ENCODE results near the gene SPACA6. TPM values are rescaled to one million over a fixed set of nuclear protein-coding genes. Genes with fewer than 3 reads are reported as not detected.
"Not testable (repeated sequence)": the region's sequence is repeated elsewhere in the genome, so short reads cannot be mapped to it uniquely, and the experiment has no call there.

The SPACA6 gene
- total and polyA plus RNA-seq, 10 of the 15 experiments (the other 5 are each of a cell fraction or from before 2014, with no cell fraction given), result 0.31 to 6.5 (median 1.7) TPM

DNA sequence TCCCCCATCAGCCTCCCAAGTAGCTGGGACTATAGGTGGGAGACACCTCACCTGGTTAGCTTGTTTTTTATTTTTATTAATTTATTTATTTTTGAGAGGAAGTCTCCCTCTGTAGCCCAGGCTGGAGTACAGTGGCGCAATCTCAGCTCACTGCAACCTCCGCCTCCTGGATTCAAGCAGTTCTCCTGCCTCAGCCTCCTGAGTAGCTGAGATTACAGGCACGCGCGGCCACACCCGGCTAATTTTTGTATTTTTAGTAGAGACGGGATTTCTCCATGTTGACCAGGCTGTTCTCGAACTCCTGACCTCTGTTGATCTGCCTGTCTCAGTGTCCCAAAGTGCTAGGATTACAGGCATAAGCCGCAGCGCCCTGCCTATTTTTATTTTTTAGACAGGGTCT, 45.4 kb downstream of the SPACA6 start:
- in situ Hi-C loops (cut with MboI); FAIRE-seq; H3K79me2 ChIP-seq (ENCODE audit: control insufficient read depth, insufficient read depth, low read length); SMC1A ChIA-PET (ENCODE audit: uncharacterized antibody, unreplicated experiment); H3K27me3 ChIP-seq (replicated peaks in 1 of 2; ENCODE audit: control insufficient read depth in 2 of 2, insufficient read depth in 2 of 2, low read length in 1 of 2); intact Hi-C loops (cut with micrococcal nuclease; ENCODE audit: unreplicated experiment); H3K9ac ChIP-seq (ENCODE audit: control insufficient read depth, insufficient read depth, low read length); RAD21 ChIA-PET (ENCODE audit: unreplicated experiment); H2AFZ ChIP-seq (ENCODE audit: control insufficient read depth, low read depth, low read length); H3K9me3 ChIP-seq (replicated peaks; ENCODE audit: control insufficient read depth, insufficient read depth, low read length); POLR2A ChIA-PET; BruUV-seq (replicated peaks); CTCF ChIA-PET; ATAC-seq; H4K20me1 ChIP-seq (ENCODE audit: control insufficient read depth, insufficient read depth); H3K4me1 ChIP-seq (ENCODE audit: control insufficient read depth, insufficient read depth, low read length); DNase-seq (ENCODE audit: low read depth, low spot score); H3K27ac ChIP-seq (ENCODE audit: control insufficient read depth, insufficient read depth); H3K36me3 ChIP-seq (ENCODE audit: control insufficient read depth in 2 of 2, insufficient read depth in 2 of 2, low read length in 1 of 2); H3K4me2 ChIP-seq (ENCODE audit: control insufficient read depth, insufficient read depth); H3K4me3 ChIP-seq: not testable (repeated sequence)
- WGBS (ENCODE audit: insufficient coverage, insufficient replicate concordance, low lambda C conversion rate, missing lambda C conversion rate), result 69% methylated on average over 10 of the region's 10 CpGs

DNA sequence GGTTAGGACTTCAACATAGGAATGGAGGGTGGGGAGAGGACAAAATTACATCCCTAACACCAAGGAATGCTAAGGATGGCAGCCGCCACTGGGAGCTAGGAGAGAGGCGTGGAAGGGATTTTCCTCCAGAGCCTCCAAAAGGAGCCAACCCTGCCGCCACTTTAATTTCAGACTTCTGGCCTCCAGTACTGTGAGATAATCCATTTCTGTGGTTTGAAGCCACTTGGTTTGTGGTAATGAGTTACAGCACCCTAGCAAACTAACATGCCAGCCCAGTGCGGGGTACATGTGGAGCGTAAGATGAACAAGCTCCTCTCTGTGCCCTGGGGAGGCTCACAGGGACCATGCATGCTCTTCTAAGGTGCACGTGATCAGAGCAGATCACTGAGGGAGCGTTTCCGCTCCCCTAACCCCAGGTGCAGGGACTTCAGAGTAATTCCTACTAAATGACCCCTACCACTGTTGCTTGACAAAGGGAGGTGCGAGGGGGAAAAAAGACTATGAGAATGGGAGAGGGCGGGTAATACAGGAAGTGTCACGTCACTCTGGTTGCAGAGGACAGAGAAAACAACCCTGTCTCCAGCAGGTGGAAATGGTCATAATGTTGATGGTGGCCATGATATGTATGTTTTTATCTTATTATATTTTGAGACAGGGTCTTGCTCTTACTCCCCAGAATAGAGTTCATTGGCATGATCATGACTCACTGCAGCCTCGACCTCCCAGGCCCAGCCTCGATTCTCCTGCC, 46.5 kb downstream of the SPACA6 start:
- RAD21 ChIA-PET (ENCODE audit: unreplicated experiment), result no interaction called here
- FAIRE-seq (no peak), DNase-seq (ENCODE audit: low read depth, low spot score) (no peak), ATAC-seq (no peak)
- WGBS (ENCODE audit: insufficient coverage, insufficient replicate concordance, low lambda C conversion rate, missing lambda C conversion rate), result 25% methylated on average over 13 of the region's 13 CpGs
- CTCF ChIA-PET, result no interaction called here
- Histone ChIP-seq H3K27ac (ENCODE audit: control insufficient read depth, insufficient read depth) (no peak overlapping the region), H3K4me3 (no peak overlapping the region), H4K20me1 (ENCODE audit: control insufficient read depth, insufficient read depth) (no peaks in the 10 kb centered on the region), H3K27me3 (replicated peaks in 1 of 2; ENCODE audit: control insufficient read depth in 2 of 2, insufficient read depth in 2 of 2, low read length in 1 of 2) (no peaks in the 10 kb centered on the region), H3K9me3 (replicated peaks; ENCODE audit: control insufficient read depth, insufficient read depth, low read length) (no peaks in the 10 kb centered on the region; the same call in 2 of the 3 replicates), H2AFZ (ENCODE audit: control insufficient read depth, low read depth, low read length) (no peak overlapping the region), H3K36me3 (ENCODE audit: control insufficient read depth in 2 of 2, insufficient read depth in 2 of 2, low read length in 1 of 2) (no peaks in the 10 kb centered on the region), H3K79me2 (ENCODE audit: control insufficient read depth, insufficient read depth, low read length) (no peaks in the 10 kb centered on the region), H3K4me1 (ENCODE audit: control insufficient read depth, insufficient read depth, low read length) (no peaks in the 10 kb centered on the region), H3K4me2 (ENCODE audit: control insufficient read depth, insufficient read depth) (no peak overlapping the region), H3K9ac (ENCODE audit: control insufficient read depth, insufficient read depth, low read length) (no peak overlapping the region)
- BruUV-seq (replicated peaks), result no TSS peak
- in situ Hi-C loops (cut with MboI), result no loop called here
- intact Hi-C loops (cut with micrococcal nuclease; ENCODE audit: unreplicated experiment), result no loop called here
- POLR2A ChIA-PET, result no interaction called here
- SMC1A ChIA-PET (ENCODE audit: uncharacterized antibody, unreplicated experiment), result no interaction called here
- TF ChIP-seq ZNF622 (IDR thresholded peaks at IDR 0.05), result no peak
- no peak for TF ChIP-seq PKNOX1 (IDR thresholded peaks at IDR 0.05)
- TF ChIP-seq CBX3 (IDR thresholded peaks at IDR 0.05; ENCODE audit: borderline replicate concordance, low read depth), result no peak
- TF ChIP-seq POLR2A (IDR thresholded peaks at IDR 0.05; ENCODE audit: low read depth, low read length), result no peak
- no peak for TF ChIP-seq RB1 (IDR thresholded peaks at IDR 0.05; ENCODE audit: borderline replicate concordance)
- no peak for TF ChIP-seq NFIC (IDR thresholded peaks at IDR 0.05; ENCODE audit: low read depth, low read length)
- no peak for TF ChIP-seq MYC (IDR thresholded peaks at IDR 0.05; ENCODE audit: insufficient read depth, insufficient read length, insufficient replicate concordance, low read length, severe bottlenecking)
- TF ChIP-seq FOXK2 (IDR thresholded peaks at IDR 0.05), result no peak
- TF ChIP-seq FOXM1 (IDR thresholded peaks at IDR 0.05; ENCODE audit: low read depth, low read length), result no peak
- TF ChIP-seq, protein P1, sequence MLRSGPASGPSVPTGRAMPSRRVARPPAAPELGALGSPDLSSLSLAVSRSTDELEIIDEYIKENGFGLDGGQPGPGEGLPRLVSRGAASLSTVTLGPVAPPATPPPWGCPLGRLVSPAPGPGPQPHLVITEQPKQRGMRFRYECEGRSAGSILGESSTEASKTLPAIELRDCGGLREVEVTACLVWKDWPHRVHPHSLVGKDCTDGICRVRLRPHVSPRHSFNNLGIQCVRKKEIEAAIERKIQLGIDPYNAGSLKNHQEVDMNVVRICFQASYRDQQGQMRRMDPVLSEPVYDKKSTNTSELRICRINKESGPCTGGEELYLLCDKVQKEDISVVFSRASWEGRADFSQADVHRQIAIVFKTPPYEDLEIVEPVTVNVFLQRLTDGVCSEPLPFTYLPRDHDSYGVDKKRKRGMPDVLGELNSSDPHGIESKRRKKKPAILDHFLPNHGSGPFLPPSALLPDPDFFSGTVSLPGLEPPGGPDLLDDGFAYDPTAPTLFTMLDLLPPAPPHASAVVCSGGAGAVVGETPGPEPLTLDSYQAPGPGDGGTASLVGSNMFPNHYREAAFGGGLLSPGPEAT (IDR thresholded peaks at IDR 0.05; ENCODE audit: low read depth), result no peak
- no peak for TF ChIP-seq POLR2AphosphoS5 (IDR thresholded peaks at IDR 0.05; ENCODE audit: low read length)
- no peak for TF ChIP-seq ELK1 (IDR thresholded peaks at IDR 0.05; ENCODE audit: low read depth, low read length)
- no peak for TF ChIP-seq CREB1 (IDR thresholded peaks at IDR 0.05; ENCODE audit: low read depth)
- TF ChIP-seq KAT2A (conservative IDR thresholded peaks at IDR 0.05; ENCODE audit: control insufficient read depth, low read depth, low read length), result no peak
- TF ChIP-seq PAX8 (IDR thresholded peaks at IDR 0.05), result no peak

Data from GM12878 (cell line).